HepG2 (cell line): Measurements from ENCODE around the gene SEC24B. TPM values are rescaled to one million over a fixed set of nuclear protein-coding genes. Genes with fewer than 3 reads are reported as not detected.
A peak's percentile ranks its signal among the peaks of the same experiment; 100 is the strongest.

Source experiments
- CHCHD3 ChIP-seq: sonication (generic); formaldehyde crosslinking; IDR thresholded peaks from 2 replicates; pipeline ENCODE4 v1.8.0; 2022; ENCODE audit warnings: mild to moderate bottlenecking, missing genetic modification reagents, moderate library complexity
- HCFC1 ChIP-seq: fragments of 150-350 bp; IDR thresholded peaks from 2 replicates; pipeline ENCODE4 v1.6.1; 2014; ENCODE audit warnings: low read depth, low read length
- HIVEP1 ChIP-seq: sonication (generic); formaldehyde crosslinking; IDR thresholded peaks from 2 replicates; pipeline ENCODE4 v1.4.0; 2020; ENCODE audit warnings: mild to moderate bottlenecking, missing genetic modification reagents
- HMG20A ChIP-seq: IDR thresholded peaks from 2 replicates; pipeline ENCODE4 v1.6.1; 2016; ENCODE audit warnings: borderline replicate concordance
- HMG20B ChIP-seq: conservative IDR thresholded peaks from 2 replicates; pipeline ENCODE4 v1.6.1; 2016; ENCODE audit warnings: missing genetic modification reagents, missing compliant biosample characterization
- MATR3 ChIP-seq: sonication (generic); formaldehyde crosslinking; IDR thresholded peaks from 2 replicates; pipeline ENCODE4 v1.4.0; 2020; ENCODE audit warnings: missing genetic modification reagents
- NFE2L1 ChIP-seq: sonication (generic); formaldehyde crosslinking; IDR thresholded peaks from 2 replicates; pipeline ENCODE4 v1.4.0; 2020; ENCODE audit warnings: missing genetic modification reagents, mild to moderate bottlenecking, borderline replicate concordance
- PRDM4 ChIP-seq: sonication (generic); formaldehyde crosslinking; IDR thresholded peaks from 2 replicates; pipeline ENCODE4 v1.9.0; 2021; ENCODE audit warnings: missing genetic modification reagents, borderline replicate concordance
- REXO4 ChIP-seq: sonication (generic); formaldehyde crosslinking; IDR thresholded peaks from 2 replicates; pipeline ENCODE4 v1.8.0; 2022; ENCODE audit warnings: missing genetic modification reagents, mild to moderate bottlenecking, borderline replicate concordance
- ZFP41 ChIP-seq: sonication (generic); formaldehyde crosslinking; IDR thresholded peaks from 2 replicates; pipeline ENCODE4 v1.4.0; 2020; ENCODE audit warnings: mild to moderate bottlenecking, missing genetic modification reagents, borderline replicate concordance
- ZFY ChIP-seq: sonication (generic); formaldehyde crosslinking; IDR thresholded peaks from 2 replicates; pipeline ENCODE4 v1.4.0; 2020; ENCODE audit warnings: missing genetic modification reagents
- ZGPAT ChIP-seq: IDR thresholded peaks from 2 replicates; pipeline ENCODE4 v1.6.1; 2016; ENCODE audit warnings: mild to moderate bottlenecking
- ZNF205 ChIP-seq: IDR thresholded peaks from 2 replicates; pipeline ENCODE4 v1.6.1; 2018; ENCODE audit warnings: missing biosample characterization, missing genetic modification reagents
- ZNF274 ChIP-seq: sonication (generic); formaldehyde crosslinking; IDR thresholded peaks from 2 replicates; pipeline ENCODE4 v1.5.1; 2020; ENCODE audit warnings: mild to moderate bottlenecking, missing genetic modification reagents
- ZNF296 ChIP-seq: sonication (generic); formaldehyde crosslinking; conservative IDR thresholded peaks from 2 replicates; pipeline ENCODE4 v1.5.0; 2020; ENCODE audit warnings: mild to moderate bottlenecking, missing genetic modification reagents
- ZNF510 ChIP-seq: sonication (generic); formaldehyde crosslinking; IDR thresholded peaks from 2 replicates; pipeline ENCODE4 v1.4.0; 2020; ENCODE audit warnings: low read depth, mild to moderate bottlenecking, missing genetic modification reagents
- ZNF577 ChIP-seq: sonication (generic); formaldehyde crosslinking; IDR thresholded peaks from 2 replicates; pipeline ENCODE4 v1.4.0; 2020; ENCODE audit warnings: mild to moderate bottlenecking, low read depth, missing genetic modification reagents, borderline replicate concordance
- ZNF7 ChIP-seq: IDR thresholded peaks from 2 replicates; pipeline ENCODE4 v1.6.1; 2016; ENCODE audit warnings: missing biosample characterization, missing genetic modification reagents
- ZNF788 ChIP-seq: sonication (generic); formaldehyde crosslinking; IDR thresholded peaks from 2 replicates; pipeline ENCODE4 v1.5.0; 2020; ENCODE audit warnings: mild to moderate bottlenecking, missing genetic modification reagents, borderline replicate concordance
- ZNF850 ChIP-seq: sonication (generic); formaldehyde crosslinking; conservative IDR thresholded peaks from 2 replicates; pipeline ENCODE4 v1.9.0; 2021; ENCODE audit warnings: mild to moderate bottlenecking, missing genetic modification reagents
- ZSCAN12 ChIP-seq: sonication (generic); formaldehyde crosslinking; IDR thresholded peaks from 2 replicates; pipeline ENCODE4 v1.9.0; 2021; ENCODE audit warnings: mild to moderate bottlenecking, missing genetic modification reagents
- ZSCAN22 ChIP-seq: sonication (generic); formaldehyde crosslinking; IDR thresholded peaks from 2 replicates; pipeline ENCODE4 v1.4.0; 2020; ENCODE audit warnings: mild to moderate bottlenecking, missing genetic modification reagents
- ZSCAN25 ChIP-seq: sonication (generic); formaldehyde crosslinking; IDR thresholded peaks from 2 replicates; pipeline ENCODE4 v1.8.0; 2022; ENCODE audit warnings: mild to moderate bottlenecking, missing genetic modification reagents
- polyA plus RNA-seq, 8 experiments: library from polyadenylated mRNA; depleted of rRNA in 3 of 8; stranded (reverse) in 7 of 8; unstranded in 1 of 8; fragments of >200 nt; fragmentation: Illumina TruSeq in 4 of 8; extraction: Trizol in 4 of 8; gene quantifications; 2 replicates each; pipeline versions ENCODE4 v1.2.1 to v1.2.3, GENCODE V29; 2011 to 2016; ENCODE audit warnings: low read depth in 4 of 8, missing spikeins in 1 of 8, mixed read lengths in 1 of 8; ENCODE audit not compliant: insufficient read depth in 1 of 8
- total RNA-seq, 5 experiments: library from RNA; depleted of rRNA; stranded (reverse); fragments of >200 nt; fragmentation: Illumina TruSeq; extraction: Trizol; gene quantifications; 2 replicates each; pipeline ENCODE4 v1.2.3, GENCODE V29; 2016; ENCODE audit warnings: low read depth in 1 of 5
- TF ChIP-seq, protein P1 (sequence below): IDR thresholded peaks from 2 replicates; pipeline ENCODE4 v1.6.1; 2016; ENCODE audit warnings: missing compliant biosample characterization, missing genetic modification reagents, borderline replicate concordance
- TF ChIP-seq, protein P2 (sequence below): sonication (generic); formaldehyde crosslinking; IDR thresholded peaks from 2 replicates; pipeline ENCODE4 v1.4.0; 2020; ENCODE audit warnings: missing genetic modification reagents

The SEC24B gene
- total and polyA plus RNA-seq, 2 of the 13 experiments (the other 11 are each of a cell fraction or from before 2014, with no cell fraction given) = 14.6 to 39.0 TPM

DNA sequence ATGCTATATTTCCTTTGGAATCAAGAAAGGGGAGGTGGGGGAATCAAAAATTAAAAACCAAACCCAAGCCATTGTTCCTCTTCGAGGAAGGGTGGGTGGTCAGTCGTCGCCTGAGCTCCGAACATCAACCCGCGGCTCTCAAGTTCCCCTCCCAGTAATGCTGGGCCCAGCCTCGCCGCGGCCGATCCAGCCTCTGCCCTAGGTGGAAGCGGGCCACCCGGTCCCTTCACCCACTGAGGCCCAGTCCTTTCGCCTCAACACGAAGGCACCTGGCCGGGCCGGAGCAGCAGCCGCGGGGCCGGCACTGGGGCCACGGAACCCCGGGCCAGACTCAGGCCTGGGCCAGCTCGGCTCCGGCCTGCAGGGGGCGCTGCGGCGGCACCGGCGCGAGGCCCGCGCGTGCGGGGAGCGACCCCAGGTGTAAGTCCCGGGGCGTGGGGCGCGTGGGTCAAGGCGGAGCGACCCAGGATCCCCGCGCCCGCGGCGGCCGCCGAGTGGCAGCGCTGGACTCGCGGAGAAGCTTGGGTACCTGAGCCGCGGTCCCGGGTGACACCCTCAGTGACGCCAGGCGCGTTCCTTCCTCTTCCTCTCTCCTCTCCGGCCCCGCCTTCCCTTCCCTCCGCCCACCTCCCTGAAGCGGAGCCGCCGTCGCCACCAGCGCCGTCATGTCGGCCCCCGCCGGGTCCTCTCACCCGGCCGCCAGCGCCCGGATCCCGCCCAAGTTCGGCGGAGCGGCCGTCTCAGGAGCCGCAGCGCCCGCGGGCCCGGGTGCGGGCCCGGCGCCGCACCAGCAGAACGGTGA, at the start of gene SEC24B (continued):
- TF ChIP-seq PRDM4 (CRISPR knock-in tag) (no peak), ZNF577 (CRISPR knock-in tag) (no peak), ZNF296 (CRISPR knock-in tag) (no peak), ZGPAT (CRISPR knock-in tag) (no peak), ZNF788 (CRISPR knock-in tag) (peak; percentile 77), ZNF205 (CRISPR knock-in tag) (no peak), ZNF510 (no peak), HCFC1 (no peak), ZSCAN25 (CRISPR knock-in tag) (no peak), ZNF7 (CRISPR knock-in tag) (no peak), HIVEP1 (no peak), ZSCAN12 (CRISPR knock-in tag) (no peak; the same call in 1 of the 2 replicates), NFE2L1 (CRISPR knock-in tag) (no peak), HMG20B (CRISPR knock-in tag) (no peak), ZNF850 (CRISPR knock-in tag) (no peak), MATR3 (CRISPR knock-in tag) (no peak), HMG20A (CRISPR knock-in tag) (no peak), ZSCAN22 (CRISPR knock-in tag) (no peak), ZNF274 (CRISPR knock-in tag) (no peak), ZFP41 (no peak), ZFY (peak; percentile 98), CHCHD3 (CRISPR knock-in tag) (0 out of 2 replicates have a peak, but pooled peaks have one; percentile 60), REXO4 (0 out of 2 replicates have a peak, but pooled peaks have one; percentile 30)
- TF ChIP-seq, protein P1, sequence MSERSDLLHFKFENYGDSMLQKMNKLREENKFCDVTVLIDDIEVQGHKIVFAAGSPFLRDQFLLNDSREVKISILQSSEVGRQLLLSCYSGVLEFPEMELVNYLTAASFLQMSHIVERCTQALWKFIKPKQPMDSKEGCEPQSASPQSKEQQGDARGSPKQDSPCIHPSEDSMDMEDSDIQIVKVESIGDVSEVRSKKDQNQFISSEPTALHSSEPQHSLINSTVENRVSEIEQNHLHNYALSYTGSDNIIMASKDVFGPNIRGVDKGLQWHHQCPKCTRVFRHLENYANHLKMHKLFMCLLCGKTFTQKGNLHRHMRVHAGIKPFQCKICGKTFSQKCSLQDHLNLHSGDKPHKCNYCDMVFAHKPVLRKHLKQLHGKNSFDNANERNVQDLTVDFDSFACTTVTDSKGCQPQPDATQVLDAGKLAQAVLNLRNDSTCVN = no peak
- TF ChIP-seq, protein P2, sequence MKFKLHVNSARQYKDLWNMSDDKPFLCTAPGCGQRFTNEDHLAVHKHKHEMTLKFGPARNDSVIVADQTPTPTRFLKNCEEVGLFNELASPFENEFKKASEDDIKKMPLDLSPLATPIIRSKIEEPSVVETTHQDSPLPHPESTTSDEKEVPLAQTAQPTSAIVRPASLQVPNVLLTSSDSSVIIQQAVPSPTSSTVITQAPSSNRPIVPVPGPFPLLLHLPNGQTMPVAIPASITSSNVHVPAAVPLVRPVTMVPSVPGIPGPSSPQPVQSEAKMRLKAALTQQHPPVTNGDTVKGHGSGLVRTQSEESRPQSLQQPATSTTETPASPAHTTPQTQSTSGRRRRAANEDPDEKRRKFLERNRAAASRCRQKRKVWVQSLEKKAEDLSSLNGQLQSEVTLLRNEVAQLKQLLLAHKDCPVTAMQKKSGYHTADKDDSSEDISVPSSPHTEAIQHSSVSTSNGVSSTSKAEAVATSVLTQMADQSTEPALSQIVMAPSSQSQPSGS = no peak
